ENCODE data around the gene PLD3.

The PLD3 gene

GRCh38 chr19:40393894-40394815 is 45.7 kb downstream of the PLD3 start:
- H3K27ac ChIP-seq, result no peak overlapping the region
- no peaks in the 10 kb centered on the region for H3K36me3 ChIP-seq (replicated peaks)
- no peak for TF ChIP-seq CTCF (IDR thresholded peaks at IDR 0.05; ENCODE audit: low read depth, low read length, missing control alignments)
- DNase-seq, result no peak
- no peak overlapping the region for H3K4me3 ChIP-seq (ENCODE audit: low read depth, low read length)
- no peaks in the 10 kb centered on the region for H3K27me3 ChIP-seq (replicated peaks)
- in situ Hi-C loops (cut with HindIII; ENCODE audit: low pct_ligation_motif_present, low sequenced_read_pairs), result no loop called here

- Histone ChIP-seq H3K36me3 (replicated peaks) (no peaks in the 10 kb centered on the region), H3K27ac (no peak overlapping the region), H3K4me3 (ENCODE audit: low read depth, low read length) (no peak overlapping the region), H3K27me3 (replicated peaks) (no peaks in the 10 kb centered on the region)
- no peak for DNase-seq
- TF ChIP-seq CTCF (IDR thresholded peaks at IDR 0.05; ENCODE audit: low read depth, low read length, missing control alignments), result no peak
- in situ Hi-C loops (cut with HindIII; ENCODE audit: low pct_ligation_motif_present, low sequenced_read_pairs), result no loop called here
These were observed 46.3 kb downstream of the PLD3 start for GRCh38 chr19:40394816-40395210.

GRCh38 chr19:40395956-40396355 is 47.5 kb downstream of the PLD3 start:
- Histone ChIP-seq H3K36me3 (replicated peaks) (no peaks in the 10 kb centered on the region), H3K27me3 (replicated peaks) (no peaks in the 10 kb centered on the region), H3K27ac (no peak overlapping the region), H3K4me3 (ENCODE audit: low read depth, low read length) (no peak overlapping the region)
- no peak for DNase-seq
- in situ Hi-C loops (cut with HindIII; ENCODE audit: low pct_ligation_motif_present, low sequenced_read_pairs), result no loop called here
- TF ChIP-seq CTCF (IDR thresholded peaks at IDR 0.05; ENCODE audit: low read depth, low read length, missing control alignments), result no peak

- DNase-seq, result no peak
- Histone ChIP-seq H3K36me3 (replicated peaks) (no peaks in the 10 kb centered on the region), H3K4me3 (ENCODE audit: low read depth, low read length) (no peak overlapping the region), H3K27me3 (replicated peaks) (no peaks in the 10 kb centered on the region), H3K27ac (no peak overlapping the region)
- no peak for TF ChIP-seq CTCF (IDR thresholded peaks at IDR 0.05; ENCODE audit: low read depth, low read length, missing control alignments)
- in situ Hi-C loops (cut with HindIII; ENCODE audit: low pct_ligation_motif_present, low sequenced_read_pairs), result no loop called here
These were observed 48.5 kb downstream of the PLD3 start for GRCh38 chr19:40396886-40397567.

- in situ Hi-C loops (cut with HindIII; ENCODE audit: low pct_ligation_motif_present, low sequenced_read_pairs), result no loop called here
- no peaks in the 10 kb centered on the region for H3K27me3 ChIP-seq (replicated peaks)
- H3K4me3 ChIP-seq (ENCODE audit: low read depth, low read length), result no peak overlapping the region
These were observed 49.0 kb downstream of the PLD3 start for GRCh38 chr19:40397568-40397906.

More at GRCh38 chr19:40397568-40397906, 49.0 kb downstream of the PLD3 start:
- no peak overlapping the region for H3K27ac ChIP-seq
- TF ChIP-seq CTCF (IDR thresholded peaks at IDR 0.05; ENCODE audit: low read depth, low read length, missing control alignments), result no peak
- H3K36me3 ChIP-seq (replicated peaks), result no peaks in the 10 kb centered on the region
- no peak for DNase-seq
